ENCODE measurements around the gene UBR1.

DNA sequence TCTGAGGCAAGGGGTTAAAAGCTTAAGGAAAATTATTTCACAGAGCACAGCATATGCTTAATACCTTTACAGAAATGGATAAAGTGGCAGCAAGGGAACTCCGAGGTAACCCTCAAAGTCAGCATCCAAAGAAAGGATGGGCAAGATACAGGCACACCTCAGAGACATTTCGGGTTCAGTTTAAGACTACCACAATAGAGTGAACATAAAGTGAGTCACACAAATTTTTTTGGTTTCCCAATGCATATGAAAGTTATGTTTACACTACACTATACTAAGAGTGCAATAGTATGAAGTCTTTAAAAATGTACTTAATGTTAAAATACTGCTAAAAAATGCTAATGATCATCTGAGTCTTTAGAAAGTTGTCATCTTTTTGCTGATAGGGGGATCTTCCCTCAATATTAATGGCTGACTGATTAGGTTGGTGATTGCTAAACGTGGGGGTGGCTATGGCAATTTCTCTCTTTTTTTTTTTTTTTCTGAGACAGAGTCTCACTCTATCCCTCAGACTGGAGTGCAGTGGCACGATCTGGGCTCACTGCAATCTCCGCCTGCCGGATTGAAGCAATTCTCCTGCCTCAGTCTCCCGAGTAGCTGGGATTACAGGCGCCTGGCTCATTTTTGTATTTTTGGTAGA, 10.0 kb downstream of the UBR1 start:
- TF ChIP-seq, protein P1, sequence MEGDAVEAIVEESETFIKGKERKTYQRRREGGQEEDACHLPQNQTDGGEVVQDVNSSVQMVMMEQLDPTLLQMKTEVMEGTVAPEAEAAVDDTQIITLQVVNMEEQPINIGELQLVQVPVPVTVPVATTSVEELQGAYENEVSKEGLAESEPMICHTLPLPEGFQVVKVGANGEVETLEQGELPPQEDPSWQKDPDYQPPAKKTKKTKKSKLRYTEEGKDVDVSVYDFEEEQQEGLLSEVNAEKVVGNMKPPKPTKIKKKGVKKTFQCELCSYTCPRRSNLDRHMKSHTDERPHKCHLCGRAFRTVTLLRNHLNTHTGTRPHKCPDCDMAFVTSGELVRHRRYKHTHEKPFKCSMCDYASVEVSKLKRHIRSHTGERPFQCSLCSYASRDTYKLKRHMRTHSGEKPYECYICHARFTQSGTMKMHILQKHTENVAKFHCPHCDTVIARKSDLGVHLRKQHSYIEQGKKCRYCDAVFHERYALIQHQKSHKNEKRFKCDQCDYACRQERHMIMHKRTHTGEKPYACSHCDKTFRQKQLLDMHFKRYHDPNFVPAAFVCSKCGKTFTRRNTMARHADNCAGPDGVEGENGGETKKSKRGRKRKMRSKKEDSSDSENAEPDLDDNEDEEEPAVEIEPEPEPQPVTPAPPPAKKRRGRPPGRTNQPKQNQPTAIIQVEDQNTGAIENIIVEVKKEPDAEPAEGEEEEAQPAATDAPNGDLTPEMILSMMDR (IDR thresholded peaks at IDR 0.05; ENCODE audit: extremely low read depth in 1 of 2, insufficient read depth in 1 of 2, low read depth in 1 of 2, low read length in 2 of 2), result no peak
- TF ChIP-seq, protein P2, sequence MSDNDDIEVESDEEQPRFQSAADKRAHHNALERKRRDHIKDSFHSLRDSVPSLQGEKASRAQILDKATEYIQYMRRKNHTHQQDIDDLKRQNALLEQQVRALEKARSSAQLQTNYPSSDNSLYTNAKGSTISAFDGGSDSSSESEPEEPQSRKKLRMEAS (IDR thresholded peaks at IDR 0.05; ENCODE audit: insufficient read depth, insufficient read length), result no peak
